Activated CD8-positive, alpha-beta T cell treated with anti-CD3 and anti-CD28 coated beads for 36 hours (primary cell): ENCODE measurements around the gene KCNAB1. TPM values are rescaled to one million over a fixed set of nuclear protein-coding genes. Genes with fewer than 3 reads are reported as not detected.

Source experiments
- ATAC-seq: fragments of 200-7000 bp; cut with Tn5 transposase; one replicate; pipeline ENCODE4 v1.10.0; 2021; ENCODE audit warnings: mild to moderate bottlenecking, moderate library complexity
- CTCF ChIA-PET: fragments of 350-600 bp; sonication (Branson Sonifier 250); formaldehyde crosslinking; loops from one replicate; lab custom pipeline; 2021; ENCODE audit warnings: antibody characterized with exemption; lab: Charles Lee
- POLR2A ChIA-PET: fragments of 350-600 bp; sonication (Branson Sonifier 250); formaldehyde crosslinking; loops from one replicate; lab custom pipeline; 2021; ENCODE audit warnings: antibody characterized with exemption; lab: Charles Lee
- DNase-seq: peaks from one replicate; pipeline ENCODE4 v3.0.0-alpha.2; 2020
- H3K27ac Mint-ChIP-seq: one replicate; pipeline ENCODE4 v1.8.0; 2021; ENCODE audit warnings: mild to moderate bottlenecking, mixed read lengths
- H3K27me3 Mint-ChIP-seq: one replicate; pipeline ENCODE4 v1.8.0; 2021; ENCODE audit warnings: mixed read lengths
- H3K36me3 Mint-ChIP-seq: one replicate; pipeline ENCODE4 v1.8.0; 2021; ENCODE audit warnings: low read depth, mixed read lengths
- H3K4me1 Mint-ChIP-seq: one replicate; pipeline ENCODE4 v1.8.0; 2021; ENCODE audit warnings: low read depth, mixed read lengths
- H3K4me3 Mint-ChIP-seq: one replicate; pipeline ENCODE4 v1.8.0; 2021; ENCODE audit warnings: mild to moderate bottlenecking, moderate library complexity, mixed read lengths
- H3K9me3 Mint-ChIP-seq: one replicate; pipeline ENCODE4 v1.8.0; 2021; ENCODE audit warnings: mixed read lengths
- intact Hi-C: fragments of 100-400 bp; cut with micrococcal nuclease; formaldehyde crosslinking; loops from one replicate; pipeline ENCODE4 v1.10.0; 2022
- total RNA-seq, 2 experiments: library from RNA; stranded (reverse); gene quantifications; one replicate each; pipeline ENCODE4 v1.2.3, GENCODE V29; 2021
- TF ChIP-seq, protein P1 (sequence below): fragments of 200-600 bp; IDR thresholded peaks from one replicate; pipeline ENCODE4 v1.8.0; 2022; ENCODE audit warnings: antibody characterized with exemption, mild to moderate bottlenecking

Gene KCNAB1
- total RNA-seq, 2 experiments from 2014 or later: not detected

DNA sequence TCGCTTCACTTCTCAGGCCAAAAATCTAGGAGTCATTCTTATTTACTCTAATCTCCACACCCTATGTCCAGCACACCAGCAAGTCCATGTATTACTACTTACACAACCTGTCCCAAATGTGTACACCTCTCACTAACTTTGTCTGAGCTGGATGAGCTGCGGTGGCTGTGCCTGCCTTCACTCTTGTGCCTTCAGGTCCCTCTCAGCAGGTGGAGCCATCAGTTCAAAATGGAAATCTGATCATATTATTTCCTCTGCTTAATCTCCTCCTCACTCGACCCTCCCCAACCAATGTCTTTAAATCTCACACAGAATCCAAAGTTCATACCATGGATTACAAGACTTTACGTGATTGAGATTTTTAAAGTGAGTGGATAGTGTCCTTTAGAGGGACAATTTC, 351.8 kb downstream of the KCNAB1 start:
- POLR2A ChIA-PET: no interaction called here
- Mint-ChIP-seq H3K9me3 (no peaks in the 10 kb centered on the region), H3K36me3 (no peaks in the 10 kb centered on the region), H3K4me3 (no peak overlapping the region), H3K27me3 (peaks cover 10% of the 10 kb centered on the region), H3K4me1 (no peaks in the 10 kb centered on the region), H3K27ac (no peak overlapping the region)
- TF ChIP-seq, protein P1, sequence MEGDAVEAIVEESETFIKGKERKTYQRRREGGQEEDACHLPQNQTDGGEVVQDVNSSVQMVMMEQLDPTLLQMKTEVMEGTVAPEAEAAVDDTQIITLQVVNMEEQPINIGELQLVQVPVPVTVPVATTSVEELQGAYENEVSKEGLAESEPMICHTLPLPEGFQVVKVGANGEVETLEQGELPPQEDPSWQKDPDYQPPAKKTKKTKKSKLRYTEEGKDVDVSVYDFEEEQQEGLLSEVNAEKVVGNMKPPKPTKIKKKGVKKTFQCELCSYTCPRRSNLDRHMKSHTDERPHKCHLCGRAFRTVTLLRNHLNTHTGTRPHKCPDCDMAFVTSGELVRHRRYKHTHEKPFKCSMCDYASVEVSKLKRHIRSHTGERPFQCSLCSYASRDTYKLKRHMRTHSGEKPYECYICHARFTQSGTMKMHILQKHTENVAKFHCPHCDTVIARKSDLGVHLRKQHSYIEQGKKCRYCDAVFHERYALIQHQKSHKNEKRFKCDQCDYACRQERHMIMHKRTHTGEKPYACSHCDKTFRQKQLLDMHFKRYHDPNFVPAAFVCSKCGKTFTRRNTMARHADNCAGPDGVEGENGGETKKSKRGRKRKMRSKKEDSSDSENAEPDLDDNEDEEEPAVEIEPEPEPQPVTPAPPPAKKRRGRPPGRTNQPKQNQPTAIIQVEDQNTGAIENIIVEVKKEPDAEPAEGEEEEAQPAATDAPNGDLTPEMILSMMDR: no peak
- DNase-seq (peak; percentile 18), ATAC-seq (no peak)
- intact Hi-C loops: no loop called here
- CTCF ChIA-PET: interaction anchor here (1.4 kb wide), 1 partner anchor 21 kb away, joined by 3 read pairs; no protein-coding TSS in a partner anchor

DNA sequence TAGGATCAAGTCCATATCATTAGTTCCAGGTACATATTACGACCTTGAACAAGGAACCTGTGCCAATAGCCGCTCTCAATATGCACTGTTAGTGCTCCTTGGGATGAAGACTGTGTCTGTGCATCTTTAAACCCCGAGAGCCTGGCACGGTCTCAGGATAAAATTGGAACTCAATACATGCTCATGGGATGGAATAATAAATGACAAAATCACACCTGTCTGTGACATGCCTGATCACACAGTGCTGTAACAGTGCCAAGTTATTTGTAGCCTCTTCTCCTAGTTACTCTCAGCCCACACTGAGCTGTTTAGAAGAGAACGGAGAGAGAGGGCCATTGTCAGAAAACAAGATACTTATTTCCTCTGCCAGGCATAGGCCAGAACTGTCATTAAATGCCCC, 352.3 kb downstream of the KCNAB1 start:
- no peak for ATAC-seq
- DNase-seq: no peak
- no peak overlapping the region for H3K27ac Mint-ChIP-seq
- intact Hi-C loops: no loop called here
- ChIA-PET POLR2A (no interaction called here), CTCF (interaction anchor here (0.6 to 2.6 kb wide), 4 partner anchors 21 to 39 kb away, joined by 3 to 19 read pairs (median 3); no protein-coding TSS in a partner anchor)
- no peaks in the 10 kb centered on the region for H3K4me1 Mint-ChIP-seq
- H3K9me3 Mint-ChIP-seq: no peaks in the 10 kb centered on the region
- no peak overlapping the region for H3K4me3 Mint-ChIP-seq
- TF ChIP-seq, protein P1: no peak
- H3K27me3 Mint-ChIP-seq: peaks cover 10% of the 10 kb centered on the region
- H3K36me3 Mint-ChIP-seq: no peaks in the 10 kb centered on the region

DNA sequence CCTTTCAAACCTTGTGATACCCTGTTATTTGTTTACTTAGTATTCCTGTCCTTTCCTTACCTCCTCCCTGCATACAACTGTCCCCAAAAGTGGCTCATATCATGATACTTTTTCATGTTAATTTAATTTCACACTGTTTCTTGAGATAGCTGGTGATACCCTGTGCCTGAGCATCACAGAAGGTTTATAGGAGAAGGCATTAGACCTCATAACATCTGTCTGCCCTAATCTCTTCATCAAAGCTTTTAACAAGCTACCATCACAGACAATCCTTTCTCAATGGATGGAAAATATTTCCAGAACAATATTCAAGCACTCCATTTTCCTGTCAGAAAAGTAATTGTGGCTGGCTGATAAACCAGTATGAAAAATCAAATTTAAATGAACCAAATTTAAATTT, 353.0 kb downstream of the KCNAB1 start:
- H3K9me3 Mint-ChIP-seq: no peaks in the 10 kb centered on the region

DNA sequence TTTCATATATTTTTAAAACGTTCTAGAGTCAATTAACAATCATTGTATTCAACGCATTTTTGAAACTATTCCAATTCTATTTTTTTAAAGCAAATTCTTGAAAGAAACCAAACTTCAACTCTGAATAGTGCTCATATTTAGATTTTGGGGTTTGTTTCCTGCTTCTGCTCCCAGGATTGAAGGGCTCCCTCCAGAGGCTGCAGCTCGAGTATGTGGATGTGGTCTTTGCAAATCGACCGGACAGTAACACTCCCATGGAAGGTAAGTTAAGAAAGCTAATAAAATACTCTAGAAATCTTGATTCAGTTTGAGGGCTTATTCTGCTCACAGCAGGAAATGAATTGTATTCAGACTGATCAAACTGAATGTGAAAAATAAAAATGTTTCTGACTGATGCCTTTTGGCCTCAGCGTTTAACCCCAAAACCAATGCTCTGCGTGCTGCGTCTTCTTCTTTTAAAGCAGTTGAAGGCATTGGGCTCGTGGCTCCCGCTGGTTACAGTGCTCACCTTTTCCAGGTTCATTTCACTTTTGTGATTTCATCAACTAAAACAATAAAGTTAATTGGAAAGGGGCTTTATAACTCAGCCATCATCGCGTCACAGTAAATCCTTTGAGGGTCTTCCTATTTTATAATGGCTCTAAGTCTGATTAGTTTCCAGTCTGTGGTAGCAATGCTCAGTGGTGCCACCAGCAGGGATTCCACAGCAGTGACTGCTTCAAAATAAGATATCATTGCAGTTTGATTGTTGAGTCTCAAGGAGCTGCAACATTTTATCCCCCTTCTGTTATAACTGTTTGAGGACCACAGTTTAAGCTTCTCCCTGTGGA, 354.4 kb downstream of the KCNAB1 start:
- Mint-ChIP-seq H3K4me1 (no peaks in the 10 kb centered on the region), H3K27ac (no peak overlapping the region), H3K27me3 (peaks cover 10% of the 10 kb centered on the region), H3K9me3 (no peaks in the 10 kb centered on the region), H3K4me3 (no peak overlapping the region), H3K36me3 (no peaks in the 10 kb centered on the region)
- TF ChIP-seq, protein P1: peak; percentile 49
- DNase-seq (peak; percentile 26), ATAC-seq (peak; percentile 64)
- intact Hi-C loops: no loop called here
- ChIA-PET CTCF (interaction anchor here (0.7 to 2.6 kb wide), 9 partner anchors 9 to 43 kb away, joined by 3 to 19 read pairs (median 4); no protein-coding TSS in a partner anchor), POLR2A (no interaction called here)

More for the DNA sequence above, 353.0 kb downstream of the KCNAB1 start:
- H3K36me3 Mint-ChIP-seq: no peaks in the 10 kb centered on the region
- H3K4me1 Mint-ChIP-seq: no peaks in the 10 kb centered on the region
- TF ChIP-seq, protein P1: no peak
- ATAC-seq: no peak
- intact Hi-C loops: no loop called here
- H3K27ac Mint-ChIP-seq: no peak overlapping the region
- no peak for DNase-seq
- no peak overlapping the region for H3K4me3 Mint-ChIP-seq
- CTCF ChIA-PET: interaction anchor here (0.6 to 2.6 kb wide), 5 partner anchors 10 to 38 kb away, joined by 3 to 19 read pairs (median 8); no protein-coding TSS in a partner anchor
- peaks cover 10% of the 10 kb centered on the region for H3K27me3 Mint-ChIP-seq
- POLR2A ChIA-PET: no interaction called here

DNA sequence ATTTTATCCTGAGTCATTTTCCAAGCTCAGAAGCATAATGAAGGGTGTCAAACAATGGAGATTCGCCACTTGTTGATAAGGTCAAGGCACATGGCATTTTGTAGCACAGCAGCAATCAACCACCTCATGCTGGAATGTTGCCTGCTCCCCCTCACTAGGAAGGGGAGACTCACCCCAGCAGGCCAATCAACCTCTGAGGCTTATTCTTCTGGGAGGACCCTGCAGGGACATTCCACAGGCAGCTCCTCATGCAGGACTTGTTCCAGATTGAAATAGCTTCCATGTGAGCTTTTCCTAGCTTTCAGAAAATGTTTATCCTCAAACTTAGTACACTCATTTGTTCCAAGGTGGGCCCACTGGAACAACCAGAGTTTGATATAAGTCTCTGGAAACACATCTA, 356.9 kb downstream of the KCNAB1 start:
- H3K4me1 Mint-ChIP-seq: peaks cover 9% of the 10 kb centered on the region
- intact Hi-C loops: no loop called here
- ATAC-seq: no peak
- TF ChIP-seq, protein P1: no peak
- H3K27me3 Mint-ChIP-seq: peaks cover 6% of the 10 kb centered on the region
- no peaks in the 10 kb centered on the region for H3K36me3 Mint-ChIP-seq
- no peaks in the 10 kb centered on the region for H3K9me3 Mint-ChIP-seq
- no peak overlapping the region for H3K4me3 Mint-ChIP-seq
- CTCF ChIA-PET: no interaction called here
- POLR2A ChIA-PET: no interaction called here
- H3K27ac Mint-ChIP-seq: no peak overlapping the region
- no peak for DNase-seq
